Neural progenitor cell (in vitro differentiated cells): ENCODE data around the gene SEMA4A. TPM values are rescaled to one million over a fixed set of nuclear protein-coding genes. Genes with fewer than 3 reads are reported as not detected.

ENCODE experiments used
- DNase-seq: peaks from one replicate; pipeline ENCODE4 v3.0.0-alpha.2; 2016; ENCODE audit warnings: low spot score
- H2AFZ ChIP-seq: fragments of 200-600 bp; sonication (generic); replicated peaks from 2 replicates; pipeline ENCODE4 v1.6.1; 2016; ENCODE audit warnings: antibody characterized with exemption
- H3F3A ChIP-seq: fragments of 200-600 bp; sonication (generic); 2 replicates; pipeline ENCODE4 v1.6.1; 2016; ENCODE audit warnings: antibody characterized with exemption, low read depth
- H3K27ac ChIP-seq: fragments of 200-600 bp; sonication (generic); 2 replicates; pipeline ENCODE4 v1.5.1; 2016; ENCODE audit warnings: mild to moderate bottlenecking
- H3K27me3 ChIP-seq: fragments of 200-600 bp; sonication (generic); 2 replicates; pipeline ENCODE4 v1.6.1; 2016; ENCODE audit warnings: mild to moderate bottlenecking, moderate library complexity
- H3K36me3 ChIP-seq: fragments of 200-600 bp; sonication (generic); 2 replicates; pipeline ENCODE4 v1.5.1; 2016
- H3K4me1 ChIP-seq: fragments of 200-600 bp; sonication (generic); 2 replicates; pipeline ENCODE4 v1.6.1; 2016; ENCODE audit warnings: mixed run types
- H3K4me2 ChIP-seq: fragments of 200-600 bp; sonication (generic); 2 replicates; pipeline ENCODE4 v1.6.1; 2016
- H3K4me3 ChIP-seq: fragments of 200-600 bp; sonication (generic); 2 replicates; pipeline ENCODE4 v1.5.1; 2016
- H3K79me2 ChIP-seq: fragments of 200-600 bp; sonication (generic); 2 replicates; pipeline ENCODE4 v1.6.1; 2016; ENCODE audit warnings: low read depth
- H3K9ac ChIP-seq: fragments of 200-600 bp; sonication (generic); 2 replicates; pipeline ENCODE4 v1.6.1; 2016
- H3K9me3 ChIP-seq: fragments of 200-600 bp; sonication (generic); 2 replicates; pipeline ENCODE4 v1.5.1; 2016; ENCODE audit warnings: low read depth
- H4K20me1 ChIP-seq: fragments of 200-600 bp; sonication (generic); 2 replicates; pipeline ENCODE4 v1.6.1; 2016; ENCODE audit warnings: low read depth
- H3K27ac Mint-ChIP-seq: 3 replicates; pipeline ENCODE4 v1.8.0; 2021; ENCODE audit warnings: mixed read lengths
- H3K27me3 Mint-ChIP-seq: 2 replicates; pipeline ENCODE4 v1.8.0; 2022; ENCODE audit warnings: low read depth, mild to moderate bottlenecking, inconsistent platforms, moderate library complexity, mixed read lengths; ENCODE audit not compliant: insufficient read depth
- H3K36me3 Mint-ChIP-seq: 3 replicates; pipeline ENCODE4 v1.8.0; 2021; ENCODE audit warnings: mixed read lengths
- H3K4me1 Mint-ChIP-seq: 3 replicates; pipeline ENCODE4 v1.8.0; 2021; ENCODE audit warnings: mixed read lengths
- H3K4me3 Mint-ChIP-seq: 3 replicates; pipeline ENCODE4 v1.8.0; 2021; ENCODE audit warnings: mild to moderate bottlenecking, moderate library complexity, mixed read lengths
- H3K9me3 Mint-ChIP-seq: 3 replicates; pipeline ENCODE4 v1.8.0; 2020; ENCODE audit warnings: mixed read lengths
- CTCF ChIP-seq: fragments of 200-600 bp; sonication (generic); IDR thresholded peaks from 2 replicates; pipeline ENCODE4 v1.5.1; 2017; ENCODE audit warnings: antibody characterized with exemption, mild to moderate bottlenecking
- EZH2 ChIP-seq: fragments of 200-600 bp; sonication (generic); IDR thresholded peaks from 2 replicates; pipeline ENCODE4 v1.6.1; 2017; ENCODE audit warnings: antibody characterized with exemption, mild to moderate bottlenecking, moderate library complexity
- EZH2phosphoT487 ChIP-seq: fragments of 200-600 bp; sonication (generic); IDR thresholded peaks from 2 replicates; pipeline ENCODE4 v1.6.1; 2017; ENCODE audit warnings: antibody characterized with exemption
- total RNA-seq: library from RNA; depleted of rRNA; stranded (reverse); fragments of >200 nt; gene quantifications from 2 replicates; pipeline ENCODE4 v1.2.3, GENCODE V29; 2015; ENCODE audit warnings: low replicate concordance

SEMA4A gene
- total RNA-seq, 1 donor from 2014 or later, result 0.69 TPM

DNA sequence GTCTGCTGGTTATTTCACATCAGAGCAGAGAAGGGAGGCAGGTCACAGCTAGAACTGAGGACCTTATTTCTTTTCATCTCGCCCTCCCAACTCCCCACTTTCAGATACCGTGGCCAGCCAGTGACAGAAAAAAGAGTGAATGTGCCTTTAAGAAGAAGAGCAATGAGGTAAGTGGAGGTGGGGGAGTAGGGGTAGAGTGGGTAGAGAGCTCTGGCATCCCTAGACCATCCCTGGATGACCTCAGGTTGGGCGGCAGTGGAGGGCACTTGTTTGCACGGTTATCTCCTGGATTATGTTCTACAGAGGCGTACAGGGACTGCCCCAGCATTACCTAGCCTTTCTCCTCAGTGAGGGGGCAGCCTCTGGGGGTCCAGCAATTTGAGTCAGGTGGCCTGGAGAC lies 4.6 kb downstream of the SEMA4A start:
- no peaks in the 10 kb centered on the region for H3K36me3 ChIP-seq
- no peak overlapping the region for H3K4me3 ChIP-seq
- H3K27ac Mint-ChIP-seq, result peak overlapping the region; percentile 10
- no peaks in the 10 kb centered on the region for H4K20me1 ChIP-seq
- H2AFZ ChIP-seq, result no peak overlapping the region
- H3K4me1 Mint-ChIP-seq, result peaks cover 31% of the 10 kb centered on the region
- no peaks in the 10 kb centered on the region for H3K9me3 Mint-ChIP-seq
- H3K36me3 Mint-ChIP-seq, result no peaks in the 10 kb centered on the region
- H3K4me2 ChIP-seq, result no peak overlapping the region
- H3K27me3 ChIP-seq, result peaks cover 7% of the 10 kb centered on the region
- H3K4me1 ChIP-seq, result peaks cover 5% of the 10 kb centered on the region
- no peak overlapping the region for H3K4me3 Mint-ChIP-seq
- DNase-seq, result no peak
- no peak overlapping the region for H3K27ac ChIP-seq
- no peak overlapping the region for H3K9ac ChIP-seq
- H3K9me3 ChIP-seq, result no peaks in the 10 kb centered on the region
- H3K27me3 Mint-ChIP-seq, result peaks cover 15% of the 10 kb centered on the region
- H3F3A ChIP-seq, result peaks cover 8% of the 10 kb centered on the region
- H3K79me2 ChIP-seq, result no peaks in the 10 kb centered on the region
- TF ChIP-seq EZH2 (no peak), CTCF (no peak), EZH2phosphoT487 (no peak)

- Histone ChIP-seq H3K4me2 (peak overlapping the region; percentile 91), H3K9me3 (no peaks in the 10 kb centered on the region), H3K36me3 (no peaks in the 10 kb centered on the region), H3K9ac (no peak overlapping the region), H3K4me1 (peaks cover 5% of the 10 kb centered on the region), H3K4me3 (peak overlapping the region; percentile 50), H3K27me3 (peaks cover 7% of the 10 kb centered on the region), H3K79me2 (no peaks in the 10 kb centered on the region), H4K20me1 (no peaks in the 10 kb centered on the region), H3K27ac (no peak overlapping the region), H2AFZ (peak overlapping the region; percentile 100), H3F3A (peaks cover 8% of the 10 kb centered on the region)
- DNase-seq, result no peak
- H3K4me3 Mint-ChIP-seq, result peak overlapping the region; percentile 78
- H3K4me1 Mint-ChIP-seq, result peaks cover 33% of the 10 kb centered on the region
- H3K36me3 Mint-ChIP-seq, result no peaks in the 10 kb centered on the region
- peak overlapping the region; percentile 92 for H3K27ac Mint-ChIP-seq
- H3K27me3 Mint-ChIP-seq, result peaks cover 11% of the 10 kb centered on the region
- TF ChIP-seq EZH2 (no peak), CTCF (no peak), EZH2phosphoT487 (no peak)
- no peaks in the 10 kb centered on the region for H3K9me3 Mint-ChIP-seq
These were observed 6.8 kb downstream of the SEMA4A start for GRCh38 chr1:156160000-156160742.

GRCh38 chr1:156160743-156161171 lies 7.4 kb downstream of the SEMA4A start:
- H3K9me3 Mint-ChIP-seq, result peaks cover 2% of the 10 kb centered on the region
- H3K4me2 ChIP-seq, result peak overlapping the region; percentile 91
- peak overlapping the region; percentile 60 for H3K27ac Mint-ChIP-seq
- no peaks in the 10 kb centered on the region for H3K79me2 ChIP-seq
- no peak overlapping the region for H3K27ac ChIP-seq
- peaks cover 5% of the 10 kb centered on the region for H3K4me1 ChIP-seq
- no peaks in the 10 kb centered on the region for H3K36me3 ChIP-seq
- H3K36me3 Mint-ChIP-seq, result no peaks in the 10 kb centered on the region
- H3K9ac ChIP-seq, result no peak overlapping the region
- TF ChIP-seq EZH2phosphoT487 (no peak), EZH2 (no peak), CTCF (no peak)
- no peaks in the 10 kb centered on the region for H3K9me3 ChIP-seq
- H3K4me3 ChIP-seq, result peak overlapping the region; percentile 50
- peaks cover 10% of the 10 kb centered on the region for H3K27me3 Mint-ChIP-seq
- peak overlapping the region; percentile 100 for H2AFZ ChIP-seq
- peak overlapping the region; percentile 78 for H3K4me3 Mint-ChIP-seq
- H3K4me1 Mint-ChIP-seq, result peaks cover 33% of the 10 kb centered on the region
- DNase-seq, result peak; percentile 90
- H4K20me1 ChIP-seq, result no peaks in the 10 kb centered on the region
- H3F3A ChIP-seq, result peaks cover 8% of the 10 kb centered on the region
- peaks cover 7% of the 10 kb centered on the region for H3K27me3 ChIP-seq
